ENCODE data around the gene PRXL2A.
"Not testable (repeated sequence)": the region's sequence is repeated elsewhere in the genome, so short reads cannot be mapped to it uniquely, and the experiment has no call there.

Gene PRXL2A

GRCh38 chr10:80462299-80462980, 54.1 kb downstream of the PRXL2A start:
- no peak for DNase-seq

- DNase-seq, result no peak
These were observed 54.8 kb downstream of the PRXL2A start for GRCh38 chr10:80462981-80463741.

GRCh38 chr10:80463868-80464267, 55.5 kb downstream of the PRXL2A start:
- no peak for DNase-seq

- no peak for DNase-seq
These were observed 56.5 kb downstream of the PRXL2A start for GRCh38 chr10:80464557-80465450.

- DNase-seq, result no peak
These were observed 57.1 kb downstream of the PRXL2A start for GRCh38 chr10:80465451-80465835.

- no peak for DNase-seq
These were observed 57.7 kb downstream of the PRXL2A start for GRCh38 chr10:80465839-80466590.

- no peak for DNase-seq
These were observed 58.5 kb downstream of the PRXL2A start for GRCh38 chr10:80466724-80467326.

GRCh38 chr10:80468002-80468401, 59.7 kb downstream of the PRXL2A start:
- DNase-seq, result no peak

- no peak for DNase-seq
These were observed 60.6 kb downstream of the PRXL2A start for GRCh38 chr10:80468806-80469421.

- no peak for DNase-seq
These were observed 61.9 kb downstream of the PRXL2A start for GRCh38 chr10:80470266-80470665.

- DNase-seq, result no peak
These were observed 62.6 kb downstream of the PRXL2A start for GRCh38 chr10:80471001-80471400.

- no peak for DNase-seq
These were observed 63.4 kb downstream of the PRXL2A start for GRCh38 chr10:80471715-80472233.

- DNase-seq, result no peak
These were observed 64.1 kb downstream of the PRXL2A start for GRCh38 chr10:80472234-80473095.

- no peak for DNase-seq
These were observed 64.8 kb downstream of the PRXL2A start for GRCh38 chr10:80473096-80473657.

GRCh38 chr10:80473692-80474596, 65.6 kb downstream of the PRXL2A start:
- no peak for DNase-seq

- DNase-seq, result no peak
These were observed 66.2 kb downstream of the PRXL2A start for GRCh38 chr10:80474597-80474910.

GRCh38 chr10:80474941-80475340, 66.6 kb downstream of the PRXL2A start:
- DNase-seq, result no peak

GRCh38 chr10:80475641-80476040, 67.3 kb downstream of the PRXL2A start:
- not testable (repeated sequence) for DNase-seq

GRCh38 chr10:80476685-80477084, 68.3 kb downstream of the PRXL2A start:
- DNase-seq, result no peak
